ENCODE measurements around the gene BASP1.
"Not testable (repeated sequence)": the region's sequence is repeated elsewhere in the genome, so short reads cannot be mapped to it uniquely, and the experiment has no call there.

BASP1 gene

DNA sequence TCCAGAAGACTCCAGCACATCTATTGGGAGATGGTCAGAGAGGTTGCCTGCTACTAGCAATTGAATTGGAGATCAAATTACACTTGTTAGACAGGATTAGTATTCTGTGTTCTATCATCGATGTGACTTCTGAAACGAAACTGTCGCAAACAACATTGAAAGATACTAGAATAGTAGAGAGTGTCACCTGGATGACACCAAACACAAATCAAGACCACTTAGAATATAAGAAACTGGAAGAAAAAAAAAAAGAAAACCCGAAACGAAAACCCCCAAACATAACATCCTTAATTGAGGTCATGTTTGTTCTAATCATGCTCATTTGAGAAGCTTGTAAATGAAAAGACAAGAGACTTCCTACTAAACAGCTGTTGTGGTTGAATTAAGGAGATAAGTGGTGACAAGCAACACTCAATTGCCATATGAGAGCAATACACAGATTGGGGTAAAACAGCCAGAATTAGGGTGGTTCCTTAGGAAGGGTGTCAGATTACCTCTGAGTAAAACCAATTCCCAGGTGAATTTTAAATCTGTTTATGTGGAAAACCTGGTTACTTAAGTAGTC lies 97.6 kb downstream of the BASP1 start:
- in situ Hi-C loops (cut with HindIII; ENCODE audit: low pct_unique_long_range_greater_than_20kb, low sequenced_read_pairs), result no loop called here
- TF ChIP-seq JUND (IDR thresholded peaks at IDR 0.05; ENCODE audit: low read depth), result no peak
- DNase-seq (ENCODE audit: low read depth in 1 of 2, low spot score in 1 of 2), result no peak

- DNase-seq (ENCODE audit: low read depth in 1 of 2, low spot score in 1 of 2), result no peak
- in situ Hi-C loops (cut with HindIII; ENCODE audit: low pct_unique_long_range_greater_than_20kb, low sequenced_read_pairs), result no loop called here
- TF ChIP-seq JUND (IDR thresholded peaks at IDR 0.05; ENCODE audit: low read depth), result no peak
Measured at GRCh38 chr5:17315710-17316221, 98.3 kb downstream of the BASP1 start.

- no peak for TF ChIP-seq JUND (IDR thresholded peaks at IDR 0.05; ENCODE audit: low read depth)
- in situ Hi-C loops (cut with HindIII; ENCODE audit: low pct_unique_long_range_greater_than_20kb, low sequenced_read_pairs), result no loop called here
- DNase-seq (ENCODE audit: low read depth in 1 of 2, low spot score in 1 of 2), result peak in 1 of 2 experiments; percentile 76
Measured at GRCh38 chr5:17316970-17317459, 99.6 kb downstream of the BASP1 start.

DNA sequence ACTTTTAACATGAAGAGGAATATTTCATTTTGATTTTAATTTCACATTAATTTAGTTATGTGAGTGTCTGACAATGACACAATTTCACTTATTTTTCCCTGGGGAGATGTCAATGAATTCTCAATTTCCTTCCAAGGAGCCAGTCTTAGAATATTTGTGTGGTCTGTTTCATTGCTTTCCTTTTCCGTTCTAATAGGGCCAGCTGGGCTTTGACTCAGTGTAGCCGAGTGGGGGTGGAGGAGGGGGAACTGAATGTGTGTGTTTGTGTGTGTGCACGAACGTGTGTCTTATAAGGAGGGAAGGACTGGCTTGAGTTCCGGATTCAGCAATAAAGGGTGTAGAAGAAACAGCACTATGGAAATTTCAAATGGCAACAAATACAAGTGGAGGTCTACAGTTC lies 100.0 kb downstream of the BASP1 start:
- no peak for DNase-seq (ENCODE audit: low read depth in 1 of 2, low spot score in 1 of 2)
- in situ Hi-C loops (cut with HindIII; ENCODE audit: low pct_unique_long_range_greater_than_20kb, low sequenced_read_pairs), result no loop called here
- no peak for TF ChIP-seq JUND (IDR thresholded peaks at IDR 0.05; ENCODE audit: low read depth)

- in situ Hi-C loops (cut with HindIII; ENCODE audit: low pct_unique_long_range_greater_than_20kb, low sequenced_read_pairs), result not testable (repeated sequence)
Measured at GRCh38 chr5:17319095-17319494, 101.7 kb downstream of the BASP1 start.

GRCh38 chr5:17325770-17326599 lies 108.6 kb downstream of the BASP1 start:
- in situ Hi-C loops (cut with HindIII; ENCODE audit: low pct_unique_long_range_greater_than_20kb, low sequenced_read_pairs), result no loop called here
- TF ChIP-seq JUND (IDR thresholded peaks at IDR 0.05; ENCODE audit: low read depth), result no peak
- no peak for DNase-seq (ENCODE audit: low read depth in 1 of 2, low spot score in 1 of 2)

More at GRCh38 chr5:17319095-17319494, 101.7 kb downstream of the BASP1 start:
- not testable (repeated sequence) for DNase-seq (ENCODE audit: low read depth in 1 of 2, low spot score in 1 of 2)

Data from T47D (cell line).